ENCODE results near the gene RTN1.

RTN1 gene

DNA sequence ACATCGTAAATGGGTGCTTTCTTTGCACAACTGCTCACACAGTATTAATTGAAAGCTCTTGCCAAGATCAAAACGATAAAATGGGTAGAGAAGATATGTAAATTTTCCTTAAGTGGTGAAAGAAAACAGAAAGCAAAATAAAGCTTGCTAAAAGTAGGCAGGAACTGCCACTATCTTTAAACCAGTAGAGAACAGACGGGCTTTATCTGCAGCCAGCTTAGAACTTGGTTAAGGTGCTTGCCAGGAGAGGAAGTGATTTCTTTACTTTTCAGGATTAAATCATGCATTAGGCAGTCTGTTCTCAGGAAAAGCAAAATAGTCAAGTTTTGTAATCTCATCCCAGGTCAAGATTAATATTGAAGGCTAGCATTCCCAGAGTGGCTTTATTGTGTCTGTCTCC lies 237.1 kb downstream of the RTN1 start:
- H3K27ac Mint-ChIP-seq = no peak overlapping the region
- peaks cover 15% of the 10 kb centered on the region for H3K4me1 Mint-ChIP-seq (ENCODE audit: low read depth)
- H3K9me3 Mint-ChIP-seq = no peaks in the 10 kb centered on the region
- no peak overlapping the region for H3K4me3 Mint-ChIP-seq
- H3K36me3 Mint-ChIP-seq (ENCODE audit: low read depth) = no peaks in the 10 kb centered on the region
- H3K27me3 Mint-ChIP-seq = peaks cover 37% of the 10 kb centered on the region
- intact Hi-C loops (cut with micrococcal nuclease) = loop anchor here (5.0 kb wide), 1 partner anchor 59 kb away; no protein-coding TSS in a partner anchor

DNA sequence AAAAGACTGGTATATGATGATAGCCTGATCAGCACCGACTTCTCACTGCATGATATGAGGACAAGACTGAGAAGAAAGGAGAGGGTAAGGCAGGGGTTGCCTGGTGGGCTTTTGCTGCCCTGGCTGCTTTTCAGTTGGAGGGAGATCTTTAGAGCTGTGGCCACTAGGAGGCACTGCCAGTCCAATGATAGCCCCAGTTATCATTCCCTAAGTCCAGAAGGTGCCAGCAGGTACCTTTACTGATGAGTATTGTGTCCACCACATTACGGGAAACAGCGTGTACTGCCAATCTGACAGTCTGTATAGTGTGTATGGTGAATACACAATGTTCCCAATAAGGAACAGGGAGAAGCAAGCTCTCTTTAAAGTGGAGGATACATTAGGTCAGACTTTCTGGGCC lies 238.2 kb downstream of the RTN1 start:
- intact Hi-C loops (cut with micrococcal nuclease) = loop anchor here (1.0 to 5.0 kb wide), 3 partner anchors 60 to 286 kb away; no protein-coding TSS in a partner anchor
- Mint-ChIP-seq H3K9me3 (no peaks in the 10 kb centered on the region), H3K27me3 (peaks cover 41% of the 10 kb centered on the region), H3K27ac (no peak overlapping the region), H3K4me3 (no peak overlapping the region), H3K36me3 (ENCODE audit: low read depth) (no peaks in the 10 kb centered on the region), H3K4me1 (ENCODE audit: low read depth) (peaks cover 15% of the 10 kb centered on the region)

GRCh38 chr14:59631237-59631636 lies 239.3 kb downstream of the RTN1 start:
- Mint-ChIP-seq H3K27me3 (peaks cover 45% of the 10 kb centered on the region), H3K27ac (no peak overlapping the region), H3K4me3 (no peak overlapping the region), H3K4me1 (ENCODE audit: low read depth) (peaks cover 15% of the 10 kb centered on the region), H3K36me3 (ENCODE audit: low read depth) (no peaks in the 10 kb centered on the region), H3K9me3 (no peaks in the 10 kb centered on the region)
- intact Hi-C loops (cut with micrococcal nuclease) = loop anchor here (5.0 kb wide), 1 partner anchor 61 kb away; no protein-coding TSS in a partner anchor

- Mint-ChIP-seq H3K4me3 (peak overlapping the region; percentile 76), H3K27me3 (peaks cover 45% of the 10 kb centered on the region), H3K36me3 (ENCODE audit: low read depth) (no peaks in the 10 kb centered on the region), H3K9me3 (no peaks in the 10 kb centered on the region), H3K27ac (no peak overlapping the region), H3K4me1 (ENCODE audit: low read depth) (peaks cover 15% of the 10 kb centered on the region)
- intact Hi-C loops (cut with micrococcal nuclease) = loop anchor here (5.0 kb wide), 1 partner anchor 62 kb away; no protein-coding TSS in a partner anchor
Observed at GRCh38 chr14:59630288-59630963, 240.2 kb downstream of the RTN1 start.

- H3K4me1 Mint-ChIP-seq (ENCODE audit: low read depth) = peaks cover 15% of the 10 kb centered on the region
- no peaks in the 10 kb centered on the region for H3K36me3 Mint-ChIP-seq (ENCODE audit: low read depth)
- no peaks in the 10 kb centered on the region for H3K9me3 Mint-ChIP-seq
- H3K27me3 Mint-ChIP-seq = peaks cover 44% of the 10 kb centered on the region
- no peak overlapping the region for H3K4me3 Mint-ChIP-seq
- intact Hi-C loops (cut with micrococcal nuclease) = loop anchor here (5.0 kb wide), 1 partner anchor 63 kb away; no protein-coding TSS in a partner anchor
- no peak overlapping the region for H3K27ac Mint-ChIP-seq
Observed at GRCh38 chr14:59629444-59630287, 240.9 kb downstream of the RTN1 start.

- H3K36me3 Mint-ChIP-seq (ENCODE audit: low read depth) = no peaks in the 10 kb centered on the region
- H3K9me3 Mint-ChIP-seq = no peaks in the 10 kb centered on the region
- H3K27ac Mint-ChIP-seq = no peak overlapping the region
- peaks cover 15% of the 10 kb centered on the region for H3K4me1 Mint-ChIP-seq (ENCODE audit: low read depth)
- intact Hi-C loops (cut with micrococcal nuclease) = no loop called here
- peaks cover 39% of the 10 kb centered on the region for H3K27me3 Mint-ChIP-seq
- H3K4me3 Mint-ChIP-seq = no peak overlapping the region
Observed at GRCh38 chr14:59627011-59627520, 243.5 kb downstream of the RTN1 start.

DNA sequence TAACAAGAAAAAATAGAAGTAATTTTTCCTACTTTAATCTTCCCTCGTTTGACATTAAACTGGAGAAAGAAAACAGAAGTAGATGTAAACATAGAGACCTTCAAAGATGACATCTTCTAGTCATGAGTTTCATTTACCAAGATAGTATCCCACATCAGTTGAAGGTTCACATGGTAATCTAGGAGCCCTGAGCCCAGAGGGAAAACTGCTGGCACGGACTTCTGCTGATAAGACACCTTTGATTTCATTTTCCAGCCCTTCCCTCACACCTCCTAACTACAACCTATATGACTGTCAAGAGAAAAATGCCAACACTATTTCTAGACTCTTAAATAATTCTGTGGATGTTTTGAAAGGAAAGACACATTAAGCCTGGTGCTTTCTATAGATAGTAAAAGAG lies 247.9 kb downstream of the RTN1 start:
- peaks cover 4% of the 10 kb centered on the region for H3K27me3 Mint-ChIP-seq
- intact Hi-C loops (cut with micrococcal nuclease) = no loop called here
- no peak overlapping the region for H3K4me3 Mint-ChIP-seq
- peaks cover 16% of the 10 kb centered on the region for H3K4me1 Mint-ChIP-seq (ENCODE audit: low read depth)
- no peaks in the 10 kb centered on the region for H3K36me3 Mint-ChIP-seq (ENCODE audit: low read depth)
- peaks cover 18% of the 10 kb centered on the region for H3K9me3 Mint-ChIP-seq
- H3K27ac Mint-ChIP-seq = no peak overlapping the region

GRCh38 chr14:59619061-59619460 lies 251.5 kb downstream of the RTN1 start:
- no peaks in the 10 kb centered on the region for H3K27me3 Mint-ChIP-seq
- peaks cover 16% of the 10 kb centered on the region for H3K4me1 Mint-ChIP-seq (ENCODE audit: low read depth)
- peak overlapping the region; percentile 0 for H3K27ac Mint-ChIP-seq
- H3K9me3 Mint-ChIP-seq = peaks cover 18% of the 10 kb centered on the region
- no peaks in the 10 kb centered on the region for H3K36me3 Mint-ChIP-seq (ENCODE audit: low read depth)
- no peak overlapping the region for H3K4me3 Mint-ChIP-seq
- intact Hi-C loops (cut with micrococcal nuclease) = no loop called here

GRCh38 chr14:59601056-59601455 lies 269.5 kb downstream of the RTN1 start:
- no peaks in the 10 kb centered on the region for H3K9me3 Mint-ChIP-seq
- intact Hi-C loops (cut with micrococcal nuclease) = no loop called here
- no peak overlapping the region for H3K27ac Mint-ChIP-seq
- no peak overlapping the region for H3K4me3 Mint-ChIP-seq
- H3K27me3 Mint-ChIP-seq = no peaks in the 10 kb centered on the region
- peaks cover 22% of the 10 kb centered on the region for H3K36me3 Mint-ChIP-seq (ENCODE audit: low read depth)
- H3K4me1 Mint-ChIP-seq (ENCODE audit: low read depth) = no peaks in the 10 kb centered on the region

DNA sequence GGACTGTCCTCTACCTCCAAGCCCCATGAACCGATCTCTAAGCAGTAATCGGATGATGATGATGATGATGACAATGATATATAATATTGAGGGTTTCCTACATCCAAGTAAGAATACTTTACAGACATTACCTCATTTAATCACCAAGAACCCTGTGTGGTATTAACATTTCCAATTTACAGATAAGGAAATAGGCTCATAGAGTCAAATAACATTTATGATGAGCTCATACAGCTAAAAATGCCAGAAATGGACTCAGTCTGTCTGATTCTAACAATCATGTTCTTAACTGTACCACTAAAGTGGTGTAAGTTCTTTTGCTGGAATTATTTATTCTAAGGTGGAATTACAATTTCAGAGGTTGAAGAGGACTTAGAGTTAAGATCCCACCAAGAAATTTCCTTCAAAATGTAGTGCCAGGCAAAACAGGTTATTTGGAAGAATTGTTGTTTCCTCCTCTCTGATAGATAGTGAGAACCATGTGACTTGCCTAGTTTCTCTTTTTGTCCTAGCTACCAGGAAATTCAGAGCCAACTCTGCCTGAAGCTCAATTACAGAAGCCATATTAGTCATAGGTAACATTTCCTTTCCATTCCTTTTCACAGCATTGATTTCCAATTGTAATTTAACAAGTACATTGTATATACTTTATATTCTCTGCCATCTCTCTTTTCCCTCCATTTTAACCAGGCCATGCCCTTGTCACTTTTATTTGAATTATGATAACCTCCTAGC lies 270.2 kb downstream of the RTN1 start:
- Mint-ChIP-seq H3K4me1 (ENCODE audit: low read depth) (no peaks in the 10 kb centered on the region), H3K36me3 (ENCODE audit: low read depth) (peaks cover 22% of the 10 kb centered on the region), H3K27me3 (no peaks in the 10 kb centered on the region), H3K4me3 (no peak overlapping the region), H3K9me3 (no peaks in the 10 kb centered on the region), H3K27ac (no peak overlapping the region)
- intact Hi-C loops (cut with micrococcal nuclease) = no loop called here

GRCh38 chr14:59595071-59595470 lies 275.5 kb downstream of the RTN1 start:
- H3K36me3 Mint-ChIP-seq (ENCODE audit: low read depth) = peaks cover 14% of the 10 kb centered on the region
- H3K9me3 Mint-ChIP-seq = peaks cover 15% of the 10 kb centered on the region
- H3K4me1 Mint-ChIP-seq (ENCODE audit: low read depth) = no peaks in the 10 kb centered on the region
- H3K4me3 Mint-ChIP-seq = no peak overlapping the region
- no peaks in the 10 kb centered on the region for H3K27me3 Mint-ChIP-seq
- H3K27ac Mint-ChIP-seq = no peak overlapping the region
- intact Hi-C loops (cut with micrococcal nuclease) = loop anchor here (10.0 kb wide), 1 partner anchor 500 kb away; the partner anchor contains the start of gene PCNX4

GRCh38 chr14:59591641-59592370 lies 278.8 kb downstream of the RTN1 start:
- H3K27me3 Mint-ChIP-seq = no peaks in the 10 kb centered on the region
- H3K36me3 Mint-ChIP-seq (ENCODE audit: low read depth) = no peaks in the 10 kb centered on the region
- H3K4me3 Mint-ChIP-seq = no peak overlapping the region
- no peak overlapping the region for H3K27ac Mint-ChIP-seq
- intact Hi-C loops (cut with micrococcal nuclease) = loop anchor here (10.0 kb wide), 1 partner anchor 503 kb away; the partner anchor contains the start of gene PCNX4
- H3K9me3 Mint-ChIP-seq = peaks cover 15% of the 10 kb centered on the region
- no peaks in the 10 kb centered on the region for H3K4me1 Mint-ChIP-seq (ENCODE audit: low read depth)

DNA sequence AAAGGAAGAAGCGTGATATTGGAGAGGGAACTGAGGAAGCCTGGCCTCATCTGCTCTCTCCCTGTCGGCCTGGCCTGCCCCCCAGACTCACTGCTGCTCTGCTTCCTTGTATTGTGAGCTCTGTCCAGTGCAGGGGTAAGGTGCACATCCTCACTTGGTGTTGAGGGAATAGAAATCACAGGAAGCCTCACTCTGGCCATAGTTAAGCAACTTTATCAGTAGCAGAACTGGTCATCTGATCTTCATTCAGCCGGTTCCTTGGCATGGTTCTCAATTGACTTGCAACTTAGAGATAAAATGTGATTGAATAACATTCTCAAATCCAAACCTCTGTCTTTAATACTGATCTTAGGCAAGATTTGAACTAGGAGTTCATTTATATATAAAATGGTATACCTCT lies 282.5 kb downstream of the RTN1 start:
- Mint-ChIP-seq H3K27me3 (no peaks in the 10 kb centered on the region), H3K4me3 (no peak overlapping the region), H3K36me3 (ENCODE audit: low read depth) (no peaks in the 10 kb centered on the region), H3K27ac (no peak overlapping the region), H3K4me1 (ENCODE audit: low read depth) (peaks cover 22% of the 10 kb centered on the region), H3K9me3 (peaks cover 15% of the 10 kb centered on the region)
- intact Hi-C loops (cut with micrococcal nuclease) = no loop called here

Measured in dendritic cell treated with granulocyte-macrophage colony-stimulating factor and Interleukin-4, amounts not matched to agents 40 ng/mL and 50 ng/mL, for 4 days (primary cell).